Measurements from ENCODE around the gene TAPT1.

The TAPT1 gene

GRCh38 chr4:16259889-16260246 is 33.6 kb upstream of the TAPT1 start:
- TF ChIP-seq ZNF350 (tag by site-specific recombination; IDR thresholded peaks at IDR 0.05): no peak
- TF ChIP-seq ZNF341 (tag by site-specific recombination; IDR thresholded peaks at IDR 0.05; ENCODE audit: low read depth): no peak
- TF ChIP-seq ZNF121 (tag by site-specific recombination; IDR thresholded peaks at IDR 0.05): no peak
- no peak for TF ChIP-seq ZNF24 (tag by site-specific recombination; IDR thresholded peaks at IDR 0.05)
- TF ChIP-seq ZFP69B (tag by site-specific recombination; IDR thresholded peaks at IDR 0.05): no peak
- no peak for TF ChIP-seq KLF7 (tag by site-specific recombination; IDR thresholded peaks at IDR 0.05; ENCODE audit: borderline replicate concordance)
- no peak for TF ChIP-seq ZNF791 (tag by site-specific recombination; IDR thresholded peaks at IDR 0.05)
- no peak for TF ChIP-seq ZBTB44 (tag by site-specific recombination; IDR thresholded peaks at IDR 0.05)
- no peak for TF ChIP-seq PRDM6 (tag by site-specific recombination; IDR thresholded peaks at IDR 0.05)
- no peak for TF ChIP-seq ELK4 (IDR thresholded peaks at IDR 0.05; ENCODE audit: borderline replicate concordance, low read depth, low read length)
- TF ChIP-seq BCL11A (tag by site-specific recombination; IDR thresholded peaks at IDR 0.05; ENCODE audit: low read depth): no peak
- TF ChIP-seq SCRT2 (tag by site-specific recombination; IDR thresholded peaks at IDR 0.05): no peak
- ChIA-PET POLR2A (no interaction called here), CTCF (no interaction called here)
- H3K4me1 ChIP-seq (ENCODE audit: control insufficient read depth, insufficient read depth, low read length): no peaks in the 10 kb centered on the region
- H3K9me3 ChIP-seq (ENCODE audit: control insufficient read depth, insufficient read depth, low read depth, low read length): no peaks in the 10 kb centered on the region
- H3K36me3 ChIP-seq (ENCODE audit: control insufficient read depth in 2 of 2, insufficient read depth in 1 of 2, low read length in 2 of 2): no peaks in the 10 kb centered on the region
- no peak overlapping the region for H3K4me3 ChIP-seq (ENCODE audit: low read depth, low read length)
- H3K27ac ChIP-seq (ENCODE audit: extremely low read depth, low read depth, low read length): no peak overlapping the region

GRCh38 chr4:16259241-16259888 is 33.1 kb upstream of the TAPT1 start:
- Histone ChIP-seq H3K4me1 (ENCODE audit: control insufficient read depth, insufficient read depth, low read length) (no peaks in the 10 kb centered on the region), H3K9me3 (ENCODE audit: control insufficient read depth, insufficient read depth, low read depth, low read length) (no peaks in the 10 kb centered on the region), H3K27ac (ENCODE audit: extremely low read depth, low read depth, low read length) (no peak overlapping the region), H3K4me3 (ENCODE audit: low read depth, low read length) (no peak overlapping the region), H3K36me3 (ENCODE audit: control insufficient read depth in 2 of 2, insufficient read depth in 1 of 2, low read length in 2 of 2) (no peaks in the 10 kb centered on the region)
- CTCF ChIA-PET: interaction anchor here (0.8 kb wide), 1 partner anchor 780 kb away, joined by 3 read pairs; no protein-coding TSS in a partner anchor
- POLR2A ChIA-PET: no interaction called here
- TF ChIP-seq ZNF629 (tag by site-specific recombination; IDR thresholded peaks at IDR 0.05): no peak
- TF ChIP-seq ZNF302 (tag by site-specific recombination; IDR thresholded peaks at IDR 0.05; ENCODE audit: low read depth): no peak
- no peak for TF ChIP-seq ZNF157 (tag by site-specific recombination; IDR thresholded peaks at IDR 0.05)
- TF ChIP-seq ZNF580 (tag by site-specific recombination; IDR thresholded peaks at IDR 0.05): no peak
- TF ChIP-seq ZNF785 (tag by site-specific recombination; IDR thresholded peaks at IDR 0.05): no peak
- no peak for TF ChIP-seq ZNF449 (tag by site-specific recombination; IDR thresholded peaks at IDR 0.05)
- no peak for TF ChIP-seq ZNF473 (tag by site-specific recombination; IDR thresholded peaks at IDR 0.05)
- no peak for TF ChIP-seq ZNF501 (tag by site-specific recombination; IDR thresholded peaks at IDR 0.05)
- no peak for TF ChIP-seq ZNF169 (tag by site-specific recombination; IDR thresholded peaks at IDR 0.05)
- no peak for TF ChIP-seq ZFP37 (tag by site-specific recombination; IDR thresholded peaks at IDR 0.05)
- no peak for TF ChIP-seq ZBTB17 (tag by site-specific recombination; IDR thresholded peaks at IDR 0.05)
- no peak for TF ChIP-seq ZBTB49 (tag by site-specific recombination; IDR thresholded peaks at IDR 0.05; ENCODE audit: low read depth)
- no peak for TF ChIP-seq ATF2 (tag by site-specific recombination; IDR thresholded peaks at IDR 0.05; ENCODE audit: low read depth)
- TF ChIP-seq ZNF623 (tag by site-specific recombination; IDR thresholded peaks at IDR 0.05): no peak

All from HEK293 (cell line).